Measurements from ENCODE around the gene ATP23.

- TF ChIP-seq EZH2phosphoT487 (IDR thresholded peaks at IDR 0.05; ENCODE audit: borderline replicate concordance) (no peak), CTCF (conservative IDR thresholded peaks at IDR 0.05; ENCODE audit: low read length) (no peak)
Measured at GRCh38 chr12:57939291-57939690, 2.1 kb upstream of the ATP23 start.
